Smooth muscle cell (in vitro differentiated cells): ENCODE measurements around the gene MAD2L1BP. TPM values are rescaled to one million over a fixed set of nuclear protein-coding genes. Genes with fewer than 3 reads are reported as not detected.

ENCODE experiments used
- DNase-seq: peaks from one replicate; lab custom pipeline; 2025; ENCODE audit not compliant: unreplicated experiment; lab: John Stamatoyannopoulos, UW
- H2AFZ ChIP-seq: fragments of 200-600 bp; sonication (generic); 2 replicates; pipeline ENCODE4 v1.6.0; 2016; ENCODE audit warnings: antibody characterized with exemption, low read depth, mild to moderate bottlenecking
- H3F3A ChIP-seq: fragments of 200-600 bp; sonication (generic); 2 replicates; pipeline ENCODE4 v1.6.0; 2017; ENCODE audit warnings: antibody characterized with exemption, low read depth
- H3K27ac ChIP-seq: fragments of 200-600 bp; sonication (generic); 2 replicates; pipeline ENCODE4 v1.5.1; 2016; ENCODE audit warnings: low read depth, mild to moderate bottlenecking
- H3K27me3 ChIP-seq: fragments of 200-600 bp; sonication (generic); 2 replicates; pipeline ENCODE4 v1.6.1; 2016; ENCODE audit warnings: low read depth, mild to moderate bottlenecking
- H3K36me3 ChIP-seq: fragments of 200-600 bp; sonication (generic); 2 replicates; pipeline ENCODE4 v1.5.1; 2016; ENCODE audit warnings: low read depth
- H3K4me1 ChIP-seq: fragments of 200-600 bp; sonication (generic); 2 replicates; pipeline ENCODE4 v1.5.1; 2016; ENCODE audit warnings: low read depth
- H3K4me2 ChIP-seq: fragments of 200-600 bp; sonication (generic); 2 replicates; pipeline ENCODE4 v1.6.0; 2016; ENCODE audit warnings: mild to moderate bottlenecking
- H3K4me3 ChIP-seq: fragments of 200-600 bp; sonication (generic); 2 replicates; pipeline ENCODE4 v1.5.1; 2016; ENCODE audit warnings: mild to moderate bottlenecking
- H3K79me2 ChIP-seq: fragments of 200-600 bp; sonication (generic); 2 replicates; pipeline ENCODE4 v1.6.0; 2016; ENCODE audit warnings: low read depth, mild to moderate bottlenecking
- H3K9ac ChIP-seq: fragments of 200-600 bp; sonication (generic); 2 replicates; pipeline ENCODE4 v1.6.0; 2016; ENCODE audit warnings: low read depth
- H3K9me3 ChIP-seq: fragments of 200-600 bp; sonication (generic); replicated peaks from 2 replicates; pipeline ENCODE4 v1.5.1; 2016; ENCODE audit warnings: low read depth
- H4K20me1 ChIP-seq: fragments of 200-600 bp; sonication (generic); 2 replicates; pipeline ENCODE4 v1.6.0; 2016; ENCODE audit warnings: low read depth
- WGBS: methylation state at CpG from one replicate; pipeline ENCODE4 v1.1.7; 2016; ENCODE audit warnings: low lambda C conversion rate; 5-methylcytosine and 5-hydroxymethylcytosine counted together
- polyA plus RNA-seq: library from polyadenylated mRNA; unstranded; fragments of >200 nt; fragmentation: Nextera tagmentation; extraction: Ambion mirVana; gene quantifications from 2 replicates; pipeline ENCODE4 v1.2.1, GENCODE V29; 2016
- total RNA-seq: library from RNA; depleted of rRNA; stranded (reverse); fragments of >200 nt; gene quantifications from 2 replicates; pipeline ENCODE4 v1.2.3, GENCODE V29; 2014
- TF ChIP-seq, protein P1 (sequence below): fragments of 200-600 bp; sonication (generic); IDR thresholded peaks from 2 replicates; pipeline ENCODE4 v1.5.1; 2017; ENCODE audit warnings: borderline replicate concordance, mild to moderate bottlenecking, antibody characterized with exemption; ENCODE audit not compliant: insufficient read depth, poor library complexity, severe bottlenecking

MAD2L1BP gene
- total and polyA plus RNA-seq, 2 experiments from 2014 or later, result 40.3 to 53.1 TPM

- Histone ChIP-seq H3F3A (peaks cover under 1% of the 10 kb centered on the region), H3K27ac (no peak overlapping the region), H3K4me1 (no peaks in the 10 kb centered on the region), H4K20me1 (no peaks in the 10 kb centered on the region), H3K9me3 (no peaks in the 10 kb centered on the region), H3K79me2 (no peaks in the 10 kb centered on the region), H3K4me3 (no peak overlapping the region), H3K27me3 (no peaks in the 10 kb centered on the region), H3K4me2 (no peak overlapping the region), H3K9ac (no peak overlapping the region), H2AFZ (no peak overlapping the region), H3K36me3 (peaks cover 12% of the 10 kb centered on the region)
- DNase-seq, result no peak
- TF ChIP-seq, protein P1, sequence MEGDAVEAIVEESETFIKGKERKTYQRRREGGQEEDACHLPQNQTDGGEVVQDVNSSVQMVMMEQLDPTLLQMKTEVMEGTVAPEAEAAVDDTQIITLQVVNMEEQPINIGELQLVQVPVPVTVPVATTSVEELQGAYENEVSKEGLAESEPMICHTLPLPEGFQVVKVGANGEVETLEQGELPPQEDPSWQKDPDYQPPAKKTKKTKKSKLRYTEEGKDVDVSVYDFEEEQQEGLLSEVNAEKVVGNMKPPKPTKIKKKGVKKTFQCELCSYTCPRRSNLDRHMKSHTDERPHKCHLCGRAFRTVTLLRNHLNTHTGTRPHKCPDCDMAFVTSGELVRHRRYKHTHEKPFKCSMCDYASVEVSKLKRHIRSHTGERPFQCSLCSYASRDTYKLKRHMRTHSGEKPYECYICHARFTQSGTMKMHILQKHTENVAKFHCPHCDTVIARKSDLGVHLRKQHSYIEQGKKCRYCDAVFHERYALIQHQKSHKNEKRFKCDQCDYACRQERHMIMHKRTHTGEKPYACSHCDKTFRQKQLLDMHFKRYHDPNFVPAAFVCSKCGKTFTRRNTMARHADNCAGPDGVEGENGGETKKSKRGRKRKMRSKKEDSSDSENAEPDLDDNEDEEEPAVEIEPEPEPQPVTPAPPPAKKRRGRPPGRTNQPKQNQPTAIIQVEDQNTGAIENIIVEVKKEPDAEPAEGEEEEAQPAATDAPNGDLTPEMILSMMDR, result no peak
- WGBS, result 92% methylated on average over 3 of the region's 3 CpGs
Measured at GRCh38 chr6:43614396-43614730, 21.3 kb upstream of the MAD2L1BP start.

DNA sequence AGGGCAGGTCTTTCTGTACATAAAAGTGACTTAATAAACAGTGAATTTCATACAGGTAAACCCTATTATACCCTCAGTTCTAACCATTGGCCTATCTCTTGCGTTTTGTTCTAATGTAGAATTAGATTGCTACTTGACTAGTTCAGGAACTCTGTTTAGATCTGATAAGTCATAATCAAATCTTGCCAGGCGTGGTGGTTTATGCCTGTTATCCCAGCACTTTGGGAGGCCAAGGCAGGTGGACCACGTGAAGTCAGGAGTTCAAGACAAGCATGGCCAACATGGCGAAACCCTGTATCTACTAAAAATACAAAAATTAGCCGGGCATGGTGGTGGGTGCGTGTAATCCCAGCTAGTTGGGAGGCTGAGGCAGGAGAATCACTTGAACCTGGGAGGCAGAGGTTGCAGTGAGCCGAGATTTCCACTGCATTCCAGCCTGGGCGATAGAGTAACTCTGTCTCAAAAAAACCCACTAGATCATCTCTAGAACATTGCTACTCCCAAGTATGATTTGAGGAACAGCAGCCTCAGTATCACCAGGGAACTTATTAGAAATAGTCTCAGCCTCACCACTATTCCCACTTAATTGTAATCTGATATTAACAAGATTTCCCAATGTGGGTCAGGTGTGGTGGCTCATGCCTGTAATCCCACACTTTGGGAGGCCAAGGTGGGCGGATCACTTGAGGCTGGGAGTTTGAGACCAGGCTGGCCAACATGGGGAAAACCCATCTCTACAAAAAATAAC is 18.7 kb upstream of the MAD2L1BP start:
- TF ChIP-seq, protein P1, result no peak
- no peaks in the 10 kb centered on the region for H4K20me1 ChIP-seq
- 99% methylated on average over 9 of the region's 9 CpGs for WGBS
- peaks cover 16% of the 10 kb centered on the region for H3K36me3 ChIP-seq
- H3K4me3 ChIP-seq, result no peak overlapping the region
- H3K9me3 ChIP-seq, result no peaks in the 10 kb centered on the region
- H2AFZ ChIP-seq, result no peak overlapping the region
- H3K4me2 ChIP-seq, result no peak overlapping the region
- H3K27me3 ChIP-seq, result no peaks in the 10 kb centered on the region
- H3F3A ChIP-seq, result peaks cover 15% of the 10 kb centered on the region
- no peak for DNase-seq
- H3K4me1 ChIP-seq, result no peaks in the 10 kb centered on the region
- no peak overlapping the region for H3K27ac ChIP-seq
- no peaks in the 10 kb centered on the region for H3K79me2 ChIP-seq
- no peak overlapping the region for H3K9ac ChIP-seq

DNA sequence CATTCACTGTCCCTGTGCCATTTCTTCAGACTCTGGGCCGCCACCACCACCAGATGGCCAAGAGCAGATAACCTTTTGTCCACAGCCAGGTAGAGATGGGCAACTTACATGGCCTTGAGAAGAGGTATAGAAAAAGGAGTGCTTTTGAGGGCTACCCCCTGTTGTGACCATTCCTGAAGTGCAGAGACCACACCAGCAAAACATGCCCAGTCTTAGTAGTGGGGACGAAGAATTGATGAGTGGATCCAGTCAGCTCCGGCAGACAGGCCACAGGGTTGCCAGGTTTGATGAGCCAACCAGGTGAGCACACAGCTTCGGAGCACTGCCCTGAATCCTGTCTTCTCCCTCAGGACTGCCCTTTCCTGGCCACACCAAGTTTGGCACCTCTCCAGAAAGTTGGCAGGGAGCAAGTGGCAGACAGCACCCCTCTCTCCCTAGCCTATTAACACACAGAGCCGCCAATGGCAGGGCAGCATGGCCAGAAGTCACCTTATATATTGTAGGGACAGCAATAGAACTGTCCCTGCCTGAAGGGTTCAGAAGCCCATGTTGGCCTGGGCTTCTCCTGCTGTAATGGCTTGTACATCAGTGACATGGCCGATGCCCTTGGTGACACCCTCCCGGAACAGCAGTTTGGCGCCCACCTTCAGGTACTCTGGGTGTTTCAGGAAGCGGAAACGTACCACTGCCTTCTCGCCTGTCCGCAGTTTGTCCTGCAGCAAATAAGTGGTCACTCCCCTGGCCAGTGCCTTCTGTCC is 14.4 kb upstream of the MAD2L1BP start:
- H3K36me3 ChIP-seq, result peaks cover 4% of the 10 kb centered on the region
- TF ChIP-seq, protein P1, result no peak
- H3K27ac ChIP-seq, result no peak overlapping the region
- no peak overlapping the region for H3K9ac ChIP-seq
- no peak overlapping the region for H3K4me2 ChIP-seq
- H4K20me1 ChIP-seq, result no peaks in the 10 kb centered on the region
- no peaks in the 10 kb centered on the region for H3K4me1 ChIP-seq
- WGBS, result 98% methylated on average over 12 of the region's 12 CpGs
- H3K27me3 ChIP-seq, result no peaks in the 10 kb centered on the region
- peaks cover 2% of the 10 kb centered on the region for H3K79me2 ChIP-seq
- H3K9me3 ChIP-seq, result no peaks in the 10 kb centered on the region
- DNase-seq, result no peak
- H3K4me3 ChIP-seq, result no peak overlapping the region
- H2AFZ ChIP-seq, result no peak overlapping the region
- H3F3A ChIP-seq, result peaks cover 15% of the 10 kb centered on the region

DNA sequence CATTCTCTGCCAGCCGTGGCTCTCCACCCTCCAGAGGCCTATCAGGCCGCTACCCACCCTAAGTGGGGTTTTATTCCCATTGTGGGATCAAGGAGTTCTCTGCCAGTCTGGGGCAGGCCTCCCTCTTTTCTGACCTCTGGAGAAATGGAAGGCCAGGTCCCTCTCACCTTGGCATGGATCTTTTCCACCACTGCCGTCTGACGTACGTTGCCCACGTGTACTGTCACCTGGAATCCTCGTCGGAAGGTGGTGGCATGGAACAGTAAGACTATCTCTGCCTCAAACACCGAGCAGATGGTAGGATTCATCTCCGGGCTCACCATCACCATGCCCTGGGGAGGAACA is 13.8 kb upstream of the MAD2L1BP start:
- H3K9ac ChIP-seq, result no peak overlapping the region
- H3K27ac ChIP-seq, result no peak overlapping the region
- TF ChIP-seq, protein P1, result no peak
- H3K79me2 ChIP-seq, result peaks cover 7% of the 10 kb centered on the region
- H4K20me1 ChIP-seq, result no peaks in the 10 kb centered on the region
- H3F3A ChIP-seq, result peaks cover 15% of the 10 kb centered on the region
- H3K9me3 ChIP-seq, result no peaks in the 10 kb centered on the region
- no peak overlapping the region for H3K4me2 ChIP-seq
- over 99% methylated on average over 10 of the region's 10 CpGs for WGBS
- no peak for DNase-seq
- H3K4me1 ChIP-seq, result no peaks in the 10 kb centered on the region
- H3K27me3 ChIP-seq, result no peaks in the 10 kb centered on the region
- H3K4me3 ChIP-seq, result no peak overlapping the region
- no peak overlapping the region for H2AFZ ChIP-seq
- peaks cover 4% of the 10 kb centered on the region for H3K36me3 ChIP-seq
